ENCODE measurements around the gene UFD1. TPM values are rescaled to one million over a fixed set of nuclear protein-coding genes. Genes with fewer than 3 reads are reported as not detected.

The UFD1 gene
- total and polyA plus RNA-seq, 2 of the 4 experiments (the other 2 are of a cell fraction), result 149 to 152 TPM

- WGBS, 2 experiments (ENCODE audit: extremely low coverage in 2 of 2, insufficient read length in 1 of 2), result no CpG with 5 or more reads among the region's 4 CpGs
- no peak for DNase-seq
- Histone ChIP-seq H3K18ac (ENCODE audit: low read depth, low read length) (no peak overlapping the region), H3K4me2 (ENCODE audit: low read depth, low read length) (no peak overlapping the region), H4K8ac (ENCODE audit: low read depth in 2 of 2, low read length in 2 of 2) (no peak overlapping the region), H3K79me1 (ENCODE audit: low read depth in 1 of 2, low read length in 2 of 2) (peaks cover 37 to 82% of the 10 kb centered on the region in 2 experiments), H3K56ac (ENCODE audit: extremely low read depth, insufficient read depth, low read length) (no peak overlapping the region), H3K9me1 (ENCODE audit: insufficient read depth, low read length) (peaks cover 14% of the 10 kb centered on the region), H2AK9ac (replicated peaks; ENCODE audit: low read depth, low read length, poor library complexity) (no peak overlapping the region), H4K20me1 (ENCODE audit: insufficient read depth, low read length) (peaks cover 44% of the 10 kb centered on the region), H3K36me3 (ENCODE audit: control insufficient read depth, insufficient read depth, low read length) (peaks cover 14% of the 10 kb centered on the region), H2BK120ac (ENCODE audit: low read depth, low read length) (no peak overlapping the region), H4K91ac (ENCODE audit: insufficient read depth, low read depth, low read length) (no peak overlapping the region), H2AK5ac (ENCODE audit: low read depth, low read length) (no peak overlapping the region), H3K23ac (ENCODE audit: low read depth, low read length) (no peak overlapping the region), H3K4ac (ENCODE audit: low read depth, low read length) (no peak overlapping the region), H2BK5ac (ENCODE audit: low read depth, low read length, poor library complexity, severe bottlenecking) (no peak overlapping the region), H4K5ac (ENCODE audit: low read depth, low read length) (no peak overlapping the region), H3K4me1 (ENCODE audit: control insufficient read depth, insufficient read depth, low read length) (peaks cover 3% of the 10 kb centered on the region), H3K9ac (ENCODE audit: low read depth, low read length) (no peak overlapping the region), H2AFZ (replicated peaks; ENCODE audit: low read length, poor library complexity) (no peak overlapping the region), H3K27me3 (ENCODE audit: control insufficient read depth, insufficient read depth, low read length) (no peaks in the 10 kb centered on the region), H2BK15ac (ENCODE audit: low read depth, low read length) (no peak overlapping the region), H3K4me3 (ENCODE audit: insufficient read depth, low read depth, low read length) (no peak overlapping the region), H3K14ac (replicated peaks; ENCODE audit: low read depth, low read length) (no peak overlapping the region), H2BK20ac (ENCODE audit: low read depth, low read length) (no peak overlapping the region), H3K27ac (ENCODE audit: insufficient read depth, low read length) (no peak overlapping the region), H3K9me3 (ENCODE audit: control insufficient read depth, insufficient read depth, low read length) (no peaks in the 10 kb centered on the region)
- ChIA-PET POLR2A (ENCODE audit: unreplicated experiment) (no interaction called here), CTCF (no interaction called here)
- no TSS peak for BruUV-seq (replicated peaks)
- dilution Hi-C loops (cut with HindIII; ENCODE audit: low sequenced_read_pairs, unreplicated experiment) (no loop called here), in situ Hi-C loops (cut with MboI; ENCODE audit: low sequenced_read_pairs) (no loop called here), intact Hi-C loops (cut with micrococcal nuclease) (no loop called here)
- no peak for ATAC-seq (ENCODE audit: low read depth)
- TF ChIP-seq, protein P1, sequence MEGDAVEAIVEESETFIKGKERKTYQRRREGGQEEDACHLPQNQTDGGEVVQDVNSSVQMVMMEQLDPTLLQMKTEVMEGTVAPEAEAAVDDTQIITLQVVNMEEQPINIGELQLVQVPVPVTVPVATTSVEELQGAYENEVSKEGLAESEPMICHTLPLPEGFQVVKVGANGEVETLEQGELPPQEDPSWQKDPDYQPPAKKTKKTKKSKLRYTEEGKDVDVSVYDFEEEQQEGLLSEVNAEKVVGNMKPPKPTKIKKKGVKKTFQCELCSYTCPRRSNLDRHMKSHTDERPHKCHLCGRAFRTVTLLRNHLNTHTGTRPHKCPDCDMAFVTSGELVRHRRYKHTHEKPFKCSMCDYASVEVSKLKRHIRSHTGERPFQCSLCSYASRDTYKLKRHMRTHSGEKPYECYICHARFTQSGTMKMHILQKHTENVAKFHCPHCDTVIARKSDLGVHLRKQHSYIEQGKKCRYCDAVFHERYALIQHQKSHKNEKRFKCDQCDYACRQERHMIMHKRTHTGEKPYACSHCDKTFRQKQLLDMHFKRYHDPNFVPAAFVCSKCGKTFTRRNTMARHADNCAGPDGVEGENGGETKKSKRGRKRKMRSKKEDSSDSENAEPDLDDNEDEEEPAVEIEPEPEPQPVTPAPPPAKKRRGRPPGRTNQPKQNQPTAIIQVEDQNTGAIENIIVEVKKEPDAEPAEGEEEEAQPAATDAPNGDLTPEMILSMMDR (conservative IDR thresholded peaks at IDR 0.05; ENCODE audit: low read depth, low read length), result no peak
- no peak for TF ChIP-seq MXI1 (IDR thresholded peaks at IDR 0.05; ENCODE audit: borderline replicate concordance, low read depth, low read length)
- TF ChIP-seq ELK1 (IDR thresholded peaks at IDR 0.05; ENCODE audit: borderline replicate concordance, low read depth, low read length), result no peak
- no peak for TF ChIP-seq POLR2A (IDR thresholded peaks at IDR 0.05; ENCODE audit: low read depth, low read length)
- TF ChIP-seq RFX5 (IDR thresholded peaks at IDR 0.05; ENCODE audit: low read depth, low read length), result no peak
- TF ChIP-seq RCOR1 (IDR thresholded peaks at IDR 0.05; ENCODE audit: insufficient replicate concordance, low read length), result no peak
- TF ChIP-seq USF2 (IDR thresholded peaks at IDR 0.05; ENCODE audit: low read depth, low read length), result no peak
- TF ChIP-seq NFE2L2 (IDR thresholded peaks at IDR 0.05; ENCODE audit: low read depth, low read length), result no peak
- no peak for TF ChIP-seq CEBPB (IDR thresholded peaks at IDR 0.05; ENCODE audit: low read depth, low read length)
- TF ChIP-seq BHLHE40 (IDR thresholded peaks at IDR 0.05; ENCODE audit: low read depth, low read length), result no peak
- no peak for TF ChIP-seq SMC3 (IDR thresholded peaks at IDR 0.05; ENCODE audit: low read depth, low read length)
- TF ChIP-seq FOS (IDR thresholded peaks at IDR 0.05; ENCODE audit: low read depth, low read length), result no peak
- no peak for TF ChIP-seq CHD1 (IDR thresholded peaks at IDR 0.05; ENCODE audit: low read depth, low read length)
Measured at GRCh38 chr22:19412923-19413322, 66.1 kb downstream of the UFD1 start.
